Measurements from ENCODE around the gene GUCA2A. TPM values are rescaled to one million over a fixed set of nuclear protein-coding genes. Genes with fewer than 3 reads are reported as not detected.

The GUCA2A gene
- total RNA-seq, 4 donors from 2014 or later, result 1.8 TPM; not detected in 3

GRCh38 chr1:42168763-42169162, 4.2 kb upstream of the GUCA2A start:
- TF ChIP-seq, protein P1, sequence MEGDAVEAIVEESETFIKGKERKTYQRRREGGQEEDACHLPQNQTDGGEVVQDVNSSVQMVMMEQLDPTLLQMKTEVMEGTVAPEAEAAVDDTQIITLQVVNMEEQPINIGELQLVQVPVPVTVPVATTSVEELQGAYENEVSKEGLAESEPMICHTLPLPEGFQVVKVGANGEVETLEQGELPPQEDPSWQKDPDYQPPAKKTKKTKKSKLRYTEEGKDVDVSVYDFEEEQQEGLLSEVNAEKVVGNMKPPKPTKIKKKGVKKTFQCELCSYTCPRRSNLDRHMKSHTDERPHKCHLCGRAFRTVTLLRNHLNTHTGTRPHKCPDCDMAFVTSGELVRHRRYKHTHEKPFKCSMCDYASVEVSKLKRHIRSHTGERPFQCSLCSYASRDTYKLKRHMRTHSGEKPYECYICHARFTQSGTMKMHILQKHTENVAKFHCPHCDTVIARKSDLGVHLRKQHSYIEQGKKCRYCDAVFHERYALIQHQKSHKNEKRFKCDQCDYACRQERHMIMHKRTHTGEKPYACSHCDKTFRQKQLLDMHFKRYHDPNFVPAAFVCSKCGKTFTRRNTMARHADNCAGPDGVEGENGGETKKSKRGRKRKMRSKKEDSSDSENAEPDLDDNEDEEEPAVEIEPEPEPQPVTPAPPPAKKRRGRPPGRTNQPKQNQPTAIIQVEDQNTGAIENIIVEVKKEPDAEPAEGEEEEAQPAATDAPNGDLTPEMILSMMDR (IDR thresholded peaks at IDR 0.05; ENCODE audit: low read depth), result no peak

DNA sequence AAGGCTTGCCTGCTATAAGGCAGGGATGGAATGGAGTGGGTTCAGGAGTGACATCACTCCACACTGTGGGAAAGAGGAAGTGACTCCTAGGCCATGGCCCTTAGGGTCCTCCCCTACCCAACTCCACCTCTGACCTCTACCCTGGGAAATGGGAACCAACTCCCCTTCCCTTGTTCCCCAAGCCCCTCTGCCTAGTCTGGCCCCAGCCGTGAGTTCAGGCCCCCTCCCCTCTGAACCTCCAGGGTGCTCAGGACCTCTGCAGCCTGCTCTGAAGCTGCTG, 3.8 kb upstream of the GUCA2A start:
- TF ChIP-seq, protein P1 (IDR thresholded peaks at IDR 0.05; ENCODE audit: low read depth), result no peak

- TF ChIP-seq, protein P1 (IDR thresholded peaks at IDR 0.05; ENCODE audit: low read depth), result no peak
These were observed 3.3 kb upstream of the GUCA2A start for GRCh38 chr1:42167611-42168390.

- TF ChIP-seq, protein P1 (IDR thresholded peaks at IDR 0.05; ENCODE audit: low read depth), result no peak
These were observed 1.1 kb upstream of the GUCA2A start for GRCh38 chr1:42165511-42166210.

DNA sequence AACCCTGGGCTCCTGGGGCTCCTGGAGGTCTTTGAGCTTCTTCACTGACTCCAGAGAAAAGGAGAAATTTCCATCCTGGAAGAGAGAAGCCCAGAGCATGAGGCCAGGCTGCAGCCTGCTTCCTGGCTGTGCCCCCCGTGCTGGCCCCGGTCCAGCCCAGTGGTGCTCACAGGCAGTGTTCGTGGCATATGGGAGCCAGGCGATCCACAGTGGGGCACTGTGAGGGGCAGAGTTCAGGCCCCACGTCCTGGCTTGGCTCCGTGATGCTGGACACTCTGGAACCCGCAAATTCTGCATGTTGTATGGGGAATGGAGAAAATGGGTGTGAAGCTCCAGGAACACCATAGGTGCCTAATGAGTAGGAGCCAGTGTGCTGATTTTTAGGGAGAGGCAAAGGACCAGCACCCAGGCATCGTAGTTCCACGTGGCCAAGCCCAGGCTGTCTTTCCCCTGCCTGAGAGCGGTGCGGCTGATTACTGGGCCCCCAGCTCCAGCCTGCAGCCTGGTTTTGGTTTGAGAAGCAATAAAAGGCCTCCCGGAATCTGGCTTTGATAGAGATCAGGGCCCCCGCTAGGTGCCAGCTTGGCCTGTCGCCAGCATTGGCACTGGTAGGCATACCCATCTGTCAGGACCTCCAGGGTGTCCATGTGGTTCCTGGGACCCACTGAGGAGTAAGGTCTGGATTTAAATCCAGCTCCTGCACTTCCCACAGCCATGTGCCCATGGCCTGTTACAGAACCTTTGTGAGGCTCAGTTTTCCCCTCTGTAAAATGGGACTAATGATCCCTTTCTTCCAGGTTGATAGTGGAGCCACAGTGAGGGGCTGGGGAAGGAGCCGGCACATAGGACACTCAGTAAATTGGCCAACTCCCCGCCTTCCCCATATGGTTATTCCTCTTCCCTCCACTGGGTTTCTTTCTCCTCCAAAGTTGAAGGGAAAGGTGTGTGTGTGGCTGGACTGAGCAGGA, 725 bp downstream of the GUCA2A start:
- TF ChIP-seq, protein P1 (IDR thresholded peaks at IDR 0.05; ENCODE audit: low read depth), result no peak

- TF ChIP-seq, protein P1 (IDR thresholded peaks at IDR 0.05; ENCODE audit: low read depth), result no peak
These were observed 1.4 kb downstream of the GUCA2A start for GRCh38 chr1:42163114-42163513.

GRCh38 chr1:42162181-42162580, 2.4 kb downstream of the GUCA2A start:
- TF ChIP-seq, protein P1 (IDR thresholded peaks at IDR 0.05; ENCODE audit: low read depth), result no peak

Data from subcutaneous adipose tissue (tissue), 4 donors.